HG03025 (cell line): ENCODE data around the gene EIF1AD.
"Not testable (repeated sequence)": the region's sequence is repeated elsewhere in the genome, so short reads cannot be mapped to it uniquely, and the experiment has no call there.

Experiments
- ATAC-seq: cut with Tn5 transposase; IDR thresholded peaks from one replicate; pipeline ENCODE4 v1.9.1; 2021; ENCODE audit warnings: mild to moderate bottlenecking, moderate library complexity; ENCODE audit not compliant: unreplicated experiment, low FRiP score

Gene EIF1AD

DNA sequence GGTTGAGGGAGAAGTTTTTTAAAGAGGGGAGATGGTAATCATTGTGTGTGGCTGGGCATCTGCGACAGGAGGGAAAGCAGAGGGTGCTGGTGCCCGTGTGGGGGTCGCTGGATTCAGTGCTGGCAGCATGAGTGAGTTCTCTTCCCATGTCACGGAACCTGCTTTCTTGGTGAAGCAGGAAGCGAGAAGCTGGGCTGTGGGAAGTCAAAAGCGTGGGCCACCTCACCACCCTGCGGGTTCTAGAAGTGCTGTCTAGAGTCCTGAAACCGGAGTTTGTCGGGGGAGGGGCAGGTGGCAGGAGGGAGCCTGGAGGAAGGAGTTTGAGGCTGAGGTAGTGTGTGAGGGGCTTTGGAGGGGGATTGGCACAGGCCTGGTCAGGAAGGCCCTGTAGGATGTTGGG is 26.2 kb downstream of the EIF1AD start:
- no peak for ATAC-seq

DNA sequence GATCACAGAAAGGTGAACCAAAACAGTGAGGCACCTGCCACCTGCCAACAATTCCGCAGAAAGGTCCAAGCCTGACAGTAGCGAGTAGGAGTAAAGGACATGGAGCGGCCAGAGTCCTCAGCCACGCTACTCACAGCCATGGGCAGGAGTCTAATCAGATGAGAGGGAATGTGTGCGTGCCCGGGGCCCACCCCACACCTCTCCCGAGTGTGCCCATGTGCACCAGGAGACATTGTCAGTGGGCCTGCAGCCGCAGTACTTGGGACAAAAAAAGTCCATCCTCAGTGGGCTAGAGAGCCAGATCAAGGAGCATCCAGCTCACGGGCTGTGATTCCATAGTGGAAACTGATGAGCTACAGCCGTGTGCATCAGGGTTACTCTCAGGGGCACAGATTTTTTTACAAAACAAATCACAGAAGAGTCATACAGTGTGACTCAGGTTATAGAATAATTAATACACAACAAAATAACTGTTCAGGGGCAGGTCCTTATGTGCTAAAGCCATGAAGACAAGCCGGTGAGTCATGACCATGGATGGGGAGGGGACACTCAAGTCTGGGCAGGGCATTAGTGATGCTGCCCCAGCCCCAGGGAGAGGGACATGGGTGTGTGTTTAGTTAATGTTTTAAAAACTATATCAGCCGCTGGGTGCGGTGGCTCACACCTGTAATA is 28.4 kb downstream of the EIF1AD start:
- ATAC-seq = no peak

DNA sequence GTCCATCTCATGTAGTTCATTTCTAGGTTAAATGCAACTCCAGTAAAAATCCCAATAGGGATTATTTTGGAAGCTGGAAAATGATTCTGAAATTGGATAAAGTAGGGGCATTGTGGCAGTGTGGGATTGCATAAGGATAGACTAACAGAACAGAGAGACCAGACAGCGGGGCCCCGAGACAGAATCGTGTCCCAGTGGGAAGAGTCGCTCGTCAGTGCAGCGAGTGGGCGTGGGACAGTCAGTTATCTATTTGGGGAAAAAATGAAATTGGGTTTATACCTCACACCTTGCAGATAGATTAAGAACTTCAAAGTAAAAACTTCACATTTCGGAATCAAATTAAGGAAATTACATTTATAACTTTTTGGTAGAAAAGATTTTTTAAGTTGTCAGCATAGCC is 29.8 kb downstream of the EIF1AD start:
- ATAC-seq = no peak

DNA sequence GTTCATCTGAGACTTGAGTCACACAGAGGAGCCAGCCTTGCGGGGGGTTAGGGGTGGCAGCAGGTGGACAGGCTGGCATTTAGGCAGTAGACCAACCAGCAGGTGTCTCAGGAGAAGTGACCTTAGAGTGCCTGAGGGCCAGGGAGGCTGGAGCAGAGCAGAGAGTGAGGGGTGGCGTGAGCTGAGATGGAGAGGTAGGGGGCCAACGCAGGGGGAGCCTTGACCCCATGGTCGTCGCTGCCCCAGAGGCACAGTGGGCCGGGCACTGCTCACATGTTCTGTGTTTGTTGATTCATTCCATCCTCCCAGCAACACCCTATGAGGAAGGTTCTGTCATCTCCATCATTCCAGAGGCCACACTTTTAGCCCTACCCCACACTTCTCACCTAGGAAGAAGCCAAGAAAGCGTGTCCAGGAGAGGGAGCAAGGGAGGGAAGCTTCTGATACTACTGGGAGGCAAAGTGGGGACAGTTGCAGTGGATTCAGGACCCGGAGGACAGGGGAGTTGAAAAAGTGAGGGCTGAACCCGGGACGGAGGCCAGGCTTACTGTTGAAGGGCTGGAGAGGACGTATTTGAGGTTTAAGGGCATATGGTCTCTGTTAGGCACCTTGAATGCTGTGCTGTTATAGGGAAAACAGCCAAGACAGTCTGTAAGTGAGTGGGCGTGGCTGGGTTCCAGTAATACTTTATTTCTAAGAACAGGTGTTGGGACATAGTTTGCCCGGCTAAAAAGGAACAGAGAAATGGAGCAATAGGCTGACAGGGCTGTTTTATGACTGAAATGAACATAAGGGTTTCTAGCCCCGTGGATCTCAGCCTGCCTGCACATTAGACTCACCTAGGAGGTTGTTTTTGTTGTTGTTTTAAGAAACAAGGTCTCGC is 33.1 kb downstream of the EIF1AD start:
- no peak for ATAC-seq

DNA sequence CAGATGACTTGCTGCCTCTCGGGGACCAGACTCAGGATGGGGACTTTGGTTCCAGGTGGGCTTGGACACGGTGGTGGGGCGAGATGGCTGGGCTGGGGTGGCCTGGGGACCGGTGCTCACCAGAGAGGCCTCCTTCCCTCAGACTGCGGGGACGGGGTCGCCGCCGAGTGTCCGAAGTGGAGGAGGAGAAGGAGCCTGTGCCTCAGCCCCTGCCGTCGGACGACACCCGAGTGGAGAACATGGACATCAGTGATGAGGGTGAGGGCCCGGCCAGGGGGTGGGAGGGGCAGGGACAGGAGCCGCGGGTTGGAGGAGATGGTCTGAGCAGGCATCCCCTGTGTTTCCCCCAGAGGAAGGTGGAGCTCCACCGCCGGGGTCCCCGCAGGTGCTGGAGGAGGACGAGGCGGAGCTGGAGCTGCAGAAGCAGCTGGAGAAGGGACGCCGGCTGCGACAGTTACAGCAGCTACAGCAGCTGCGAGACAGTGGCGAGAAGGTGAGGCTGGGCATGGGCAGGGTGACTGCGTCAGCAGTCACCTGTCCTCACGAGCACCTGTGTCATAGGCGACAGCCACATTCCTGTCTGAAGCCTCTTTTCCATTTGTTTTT is 34.5 kb downstream of the EIF1AD start:
- ATAC-seq = no peak

DNA sequence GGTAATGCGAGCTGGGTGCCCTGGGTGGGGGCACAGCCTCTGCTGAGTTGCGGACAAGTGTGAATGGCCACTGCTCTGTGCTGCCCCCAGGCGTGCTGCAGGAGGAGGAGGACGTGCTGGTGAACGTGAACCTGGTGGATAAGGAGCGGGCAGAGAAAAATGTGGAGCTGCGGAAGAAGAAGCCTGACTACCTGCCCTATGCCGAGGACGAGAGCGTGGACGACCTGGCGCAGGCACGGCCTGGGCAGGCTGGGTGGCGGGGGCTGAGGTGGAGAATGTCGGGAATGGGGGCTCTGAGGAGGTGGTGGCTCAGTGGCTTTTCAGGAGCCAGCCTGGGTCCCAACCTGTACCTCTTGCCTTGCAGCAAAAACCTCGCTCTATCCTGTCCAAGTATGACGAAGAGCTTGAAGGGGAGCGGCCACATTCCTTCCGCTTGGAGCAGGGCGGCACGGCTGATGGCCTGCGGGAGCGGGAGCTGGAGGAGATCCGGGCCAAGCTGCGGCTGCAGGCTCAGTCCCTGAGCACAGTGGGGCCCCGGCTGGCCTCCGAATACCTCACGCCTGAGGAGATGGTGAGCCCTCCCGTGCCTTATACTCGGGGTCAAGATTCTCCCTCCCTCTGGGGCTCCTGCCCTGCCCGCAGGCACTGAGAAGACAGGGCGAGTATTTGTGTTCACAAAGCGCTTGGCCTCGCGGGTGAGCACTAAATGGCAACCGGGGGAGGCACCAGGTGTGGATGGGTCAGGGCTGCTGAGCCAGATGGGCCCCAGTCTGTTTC is 35.8 kb downstream of the EIF1AD start:
- ATAC-seq = no peak

DNA sequence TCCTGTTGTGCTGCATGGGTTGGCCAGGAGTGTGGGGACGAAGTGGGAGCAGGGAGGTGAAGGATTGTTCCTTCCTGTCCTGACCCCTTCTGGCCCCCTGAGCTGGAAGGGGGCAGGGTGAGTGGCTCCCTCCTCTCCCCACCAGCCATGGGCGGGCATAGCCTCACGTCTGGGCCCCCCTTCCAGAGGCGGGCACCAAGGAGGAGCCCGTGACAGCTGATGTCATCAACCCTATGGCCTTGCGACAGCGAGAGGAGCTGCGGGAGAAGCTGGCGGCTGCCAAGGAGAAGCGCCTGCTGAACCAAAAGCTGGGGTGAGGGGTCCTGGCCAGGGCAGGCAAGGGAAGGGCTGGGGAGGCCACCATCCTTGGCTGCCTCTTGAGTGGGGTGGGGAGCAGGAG is 37.1 kb downstream of the EIF1AD start:
- ATAC-seq = no peak

DNA sequence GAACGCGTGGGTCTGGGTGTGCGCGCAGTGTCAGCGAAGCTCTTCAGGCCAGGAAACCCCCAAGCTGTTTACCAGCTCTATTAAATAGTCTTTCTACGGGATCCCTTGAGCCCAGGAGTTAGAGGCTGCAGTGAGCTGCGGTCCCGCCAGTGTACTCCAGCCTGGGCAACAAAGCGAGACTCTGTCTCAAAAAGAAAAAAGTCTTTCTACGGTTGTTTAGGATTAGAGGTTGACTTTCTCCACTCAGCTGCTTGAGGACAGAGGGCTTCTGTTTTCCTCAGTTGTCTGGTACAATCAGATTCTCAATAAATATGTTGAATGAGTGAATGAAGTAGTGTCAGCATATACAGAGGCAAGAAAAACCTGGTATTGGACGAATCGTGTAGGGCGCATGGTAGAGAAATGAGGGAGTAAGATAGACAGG is 39.8 kb downstream of the EIF1AD start:
- ATAC-seq = no peak

DNA sequence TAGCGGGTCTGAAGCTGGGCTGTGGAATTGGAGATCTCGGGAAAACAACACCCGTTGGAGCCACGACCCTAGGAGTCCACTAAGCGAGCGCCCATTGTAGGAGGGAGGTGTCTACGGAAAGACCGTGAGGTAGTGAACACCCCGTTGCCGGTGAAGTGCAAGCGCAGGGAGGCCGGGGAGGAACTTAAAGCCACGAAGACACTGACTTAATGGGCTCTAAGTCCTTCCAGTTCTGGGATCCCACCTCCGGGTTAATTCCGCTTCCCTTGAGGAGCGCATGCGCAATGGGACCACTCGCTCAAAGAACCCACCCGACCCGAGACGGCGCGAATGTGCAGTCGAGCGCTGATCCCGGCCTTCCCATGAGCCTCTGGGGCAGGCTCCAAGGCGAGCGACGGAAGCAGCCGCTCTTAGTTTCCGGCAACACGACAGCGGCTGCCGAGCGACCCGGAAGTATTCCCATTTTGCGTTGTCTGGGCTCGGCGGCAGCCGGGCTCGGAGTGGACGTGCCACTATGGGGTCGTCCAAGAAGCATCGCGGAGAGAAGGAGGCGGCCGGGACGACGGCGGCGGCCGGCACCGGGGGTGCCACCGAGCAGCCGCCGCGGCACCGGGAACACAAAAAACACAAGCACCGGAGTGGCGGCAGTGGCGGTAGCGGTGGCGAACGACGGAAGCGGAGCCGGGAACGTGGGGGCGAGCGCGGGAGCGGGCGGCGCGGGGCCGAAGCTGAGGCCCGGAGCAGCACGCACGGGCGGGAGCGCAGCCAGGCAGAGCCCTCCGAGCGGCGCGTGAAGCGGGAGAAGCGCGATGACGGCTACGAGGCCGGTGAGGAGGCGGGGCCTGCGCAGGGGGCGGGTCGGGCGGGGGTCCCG is 40.5 kb downstream of the EIF1AD start, which contains the start of gene SART1:
Gene SART1 (plus strand): TSS at position 468 of the 874 bp plus-strand sequence. CDS start 47 bp downstream, at position 515.
- ATAC-seq = peak; percentile 85

DNA sequence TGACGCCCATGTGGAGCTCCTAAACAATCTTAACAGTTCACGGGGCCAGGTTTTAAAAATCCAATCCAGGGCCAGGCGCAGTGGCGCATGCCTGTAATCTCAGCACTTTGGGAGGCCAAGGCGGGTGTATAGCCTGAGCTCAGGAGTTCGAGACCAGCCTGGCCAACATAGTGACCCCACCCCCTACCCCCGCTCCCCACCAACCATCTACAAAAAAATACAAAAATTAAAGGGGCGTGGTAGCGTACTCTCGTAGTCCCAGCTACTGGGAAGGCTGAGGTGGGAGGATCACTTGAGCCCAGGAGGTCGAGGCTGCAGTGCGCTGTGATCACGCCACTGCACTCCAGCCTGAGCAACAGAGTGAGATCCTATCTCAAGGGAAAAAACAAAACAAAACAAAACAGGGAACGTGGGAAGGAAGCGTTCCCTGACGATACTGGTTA is 41.1 kb downstream of the EIF1AD start:
- no peak for ATAC-seq

DNA sequence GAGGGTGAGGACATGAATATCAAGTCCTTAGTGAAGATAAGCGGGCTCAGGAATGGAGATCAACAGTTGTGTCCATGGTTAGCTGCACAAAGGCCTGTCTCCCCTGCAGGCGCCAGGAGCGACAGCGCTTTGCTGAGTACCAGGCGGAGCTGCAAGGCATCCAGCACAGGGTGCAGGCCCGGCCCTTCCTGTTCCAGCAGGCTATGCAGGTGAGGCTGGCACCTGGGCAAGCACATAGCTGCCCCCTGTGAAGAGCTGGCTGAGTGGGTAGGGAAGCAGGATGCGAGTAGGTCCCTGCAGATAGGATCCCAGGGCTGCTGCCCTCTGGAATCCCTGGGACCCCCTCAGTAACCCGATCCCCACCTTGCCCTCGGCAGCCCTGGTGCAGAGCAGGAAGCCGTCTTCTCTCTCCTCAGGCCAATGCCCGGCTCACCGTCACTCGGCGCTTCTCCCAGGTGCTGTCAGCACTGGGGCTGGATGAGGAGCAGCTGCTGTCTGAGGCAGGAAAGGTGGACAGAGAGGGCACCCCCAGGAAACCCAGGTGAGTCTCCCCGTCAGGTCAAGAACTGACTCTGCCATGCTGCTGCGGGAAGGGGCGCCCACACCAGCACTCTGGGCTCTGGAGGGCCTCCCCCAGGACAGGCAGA is 43.1 kb downstream of the EIF1AD start:
- ATAC-seq = no peak

DNA sequence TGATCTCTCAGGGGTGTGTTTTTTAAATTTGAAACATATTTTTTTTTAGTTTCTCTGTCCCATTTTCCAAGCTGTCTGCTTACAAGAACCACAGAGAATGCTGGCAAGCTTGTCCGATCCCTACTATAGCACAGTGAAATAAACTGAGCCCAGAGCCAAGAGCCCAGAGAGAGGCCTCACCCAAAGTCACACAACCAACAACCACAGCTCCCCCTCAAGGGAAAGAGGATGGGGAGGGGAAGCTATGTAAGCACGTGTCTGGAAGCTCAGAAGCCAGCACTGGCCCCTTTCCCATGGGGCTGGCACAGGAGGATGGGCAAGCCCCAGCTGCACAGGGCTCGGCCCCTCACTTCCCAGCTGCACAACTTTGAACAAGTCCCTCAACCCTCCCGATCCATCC is 43.7 kb downstream of the EIF1AD start:
- no peak for ATAC-seq

DNA sequence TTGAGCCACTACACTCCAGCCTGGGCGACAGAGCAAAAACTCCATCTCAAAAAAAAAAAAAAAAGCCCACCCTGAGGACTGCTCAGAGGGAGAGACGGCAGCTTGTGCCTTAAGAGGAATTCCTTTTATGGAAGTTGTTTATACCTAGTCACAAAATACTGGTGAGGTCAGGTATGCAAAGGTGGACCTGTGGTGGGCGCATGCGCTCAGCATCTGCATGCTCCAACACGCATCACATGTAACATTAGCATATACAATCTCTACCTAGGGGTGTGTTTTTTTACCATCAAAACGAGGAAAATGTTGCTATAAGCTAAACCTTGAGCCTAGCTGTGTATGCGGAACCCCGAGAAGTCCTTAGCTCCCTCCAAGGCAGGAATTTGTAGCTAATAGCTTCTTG is 47.2 kb downstream of the EIF1AD start:
- no peak for ATAC-seq

DNA sequence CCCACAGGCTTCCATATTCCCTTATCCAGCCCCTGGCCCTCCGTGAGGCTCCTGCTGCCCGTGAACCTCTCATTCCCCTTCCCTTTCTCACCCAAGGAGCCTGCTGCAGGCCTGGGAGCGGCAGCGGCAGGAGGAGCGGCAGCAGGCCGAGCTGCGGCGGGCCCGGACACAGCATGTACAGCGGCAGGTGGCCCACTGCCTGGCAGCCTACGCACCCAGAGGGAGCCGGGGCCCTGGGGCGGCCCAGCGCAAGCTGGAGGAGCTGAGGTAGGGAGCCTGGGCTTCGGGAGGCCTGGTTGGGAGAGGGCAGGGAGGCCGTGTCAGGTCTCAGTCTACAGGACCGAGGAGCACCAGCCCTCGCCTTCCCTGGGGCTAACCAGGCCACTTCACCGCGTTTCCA is 48.5 kb downstream of the EIF1AD start:
- ATAC-seq = no peak

DNA sequence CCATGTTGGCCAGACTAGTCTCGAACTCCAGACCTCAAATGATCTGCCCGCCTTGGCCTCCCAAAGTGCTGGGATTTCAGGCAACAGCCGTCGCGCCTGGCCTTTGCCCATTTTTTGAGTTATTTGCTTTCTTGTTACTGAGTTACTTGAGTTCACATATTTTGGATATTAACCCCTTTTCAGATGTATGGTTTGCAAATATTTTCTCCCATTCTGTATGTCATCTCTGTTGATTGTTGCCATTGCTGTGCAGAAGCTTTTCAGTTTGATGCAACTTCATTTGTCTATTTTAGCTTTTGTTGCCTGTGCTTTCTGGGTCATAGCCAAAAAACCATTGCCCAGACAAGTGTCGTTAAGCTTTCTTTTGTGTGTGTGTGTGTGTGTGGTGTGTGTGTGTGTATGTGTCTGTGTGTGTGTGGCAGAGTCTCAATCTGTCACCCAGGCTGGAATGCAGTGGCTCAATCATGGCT is 49.9 kb downstream of the EIF1AD start:
- no peak for ATAC-seq

DNA sequence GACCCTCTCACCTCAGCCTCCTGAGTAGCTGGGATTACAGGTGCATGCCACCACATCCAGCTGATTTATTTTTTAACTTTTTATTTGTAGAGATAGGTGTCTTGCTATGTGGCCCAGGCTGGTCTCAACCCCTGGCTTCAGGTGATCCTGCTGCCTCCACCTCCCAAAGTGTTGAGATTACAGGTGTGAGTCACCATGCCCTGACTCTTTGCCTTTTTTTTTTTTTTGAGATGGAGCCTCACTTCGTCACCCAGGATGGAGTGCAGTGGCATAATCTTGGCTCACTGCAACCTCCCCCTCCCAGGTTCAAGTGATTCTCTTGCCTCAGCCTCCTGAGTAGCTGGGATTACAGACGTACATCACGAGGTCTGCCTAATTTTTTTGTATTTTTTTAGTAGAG is 50.3 kb downstream of the EIF1AD start:
- not testable (repeated sequence) for ATAC-seq

DNA sequence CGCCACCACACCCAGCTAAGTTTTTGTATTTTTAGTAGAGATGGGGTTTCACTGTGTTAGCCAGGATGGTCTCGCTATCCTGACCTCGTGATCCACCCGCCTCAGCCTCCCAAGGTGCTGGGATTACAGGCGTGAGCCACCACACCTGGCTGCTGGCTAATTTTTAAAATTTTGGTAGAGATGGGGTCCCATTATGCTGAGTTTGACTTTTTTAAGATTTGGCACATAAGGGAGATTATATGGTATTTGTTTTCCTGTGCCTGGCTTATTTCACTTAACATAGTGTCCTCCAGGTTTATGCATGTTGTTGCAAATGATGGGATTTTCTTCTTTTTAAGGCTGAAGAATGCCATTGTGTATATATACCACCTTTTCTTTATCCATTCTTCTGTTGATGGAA is 51.2 kb downstream of the EIF1AD start:
- ATAC-seq = not testable (repeated sequence)

DNA sequence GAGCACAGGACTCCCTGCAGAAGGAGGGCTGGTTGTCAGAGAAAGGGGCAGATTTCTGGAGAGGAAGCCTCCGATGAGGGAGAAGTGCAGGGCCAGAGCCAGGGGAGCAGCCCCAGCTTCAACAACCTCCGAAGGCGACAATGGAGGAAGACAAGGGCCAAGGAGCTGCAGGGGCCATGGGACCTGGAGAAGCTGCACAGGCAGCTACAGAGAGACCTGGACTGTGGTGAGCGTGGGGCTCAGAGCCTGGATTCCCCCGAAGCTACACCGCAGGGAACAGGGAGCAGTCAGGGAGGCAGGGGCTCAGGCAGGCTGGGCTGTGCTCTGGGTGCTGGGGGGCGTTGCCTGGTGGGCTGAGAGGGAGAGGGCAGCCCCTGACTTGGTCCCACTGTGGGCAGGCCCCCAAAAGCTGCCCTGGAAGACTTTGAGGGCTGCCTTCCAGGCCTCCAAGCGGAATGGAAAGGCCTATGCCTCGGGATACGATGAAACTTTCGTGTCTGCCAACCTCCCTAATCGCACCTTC is 54.3 kb downstream of the EIF1AD start:
- no peak for ATAC-seq

DNA sequence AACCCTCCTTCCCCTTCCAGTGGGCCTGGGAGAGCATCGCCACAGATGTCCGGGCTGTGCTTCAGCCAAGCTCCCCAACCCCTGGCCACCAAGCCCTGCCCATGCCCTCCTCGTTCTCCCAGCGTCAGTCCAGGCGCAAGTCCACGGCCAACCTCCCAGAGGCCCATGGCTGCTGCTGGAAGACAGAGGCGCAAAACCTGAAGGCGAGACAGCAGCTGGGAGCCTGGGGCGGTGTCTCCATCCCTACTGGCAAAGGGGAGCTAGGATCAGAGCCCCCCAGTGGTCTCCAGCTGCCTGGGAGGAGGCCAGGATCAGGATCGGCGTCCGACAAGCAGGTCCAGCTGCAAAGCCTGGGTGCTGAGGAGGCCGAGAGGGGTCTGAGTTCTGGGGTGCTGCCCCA is 54.8 kb downstream of the EIF1AD start:
- ATAC-seq = no peak
